DND-41 (cell line): ENCODE results near the gene MEGF11.

Experiments used
- ATAC-seq: fragments of 200-7000 bp; cut with Tn5 transposase; 3 replicates; pipeline ENCODE4 v1.9.1; 2021; ENCODE audit warnings: low read depth; ENCODE audit not compliant: insufficient read depth
- DNase-seq: peaks from one replicate; pipeline ENCODE4 v3.0.0-alpha.2; 2020
- H2AFZ ChIP-seq: 2 replicates; pipeline ENCODE4 v1.6.0; 2012; ENCODE audit warnings: low read depth, low read length
- H3K27ac ChIP-seq: 2 replicates; pipeline ENCODE4 v1.5.1; 2012; ENCODE audit warnings: low read length, inconsistent platforms
- H3K27me3 ChIP-seq: fragments of 200-600 bp; sonication (generic); 2 replicates; pipeline ENCODE4 v1.6.0; 2012; ENCODE audit warnings: low read length, mild to moderate bottlenecking, inconsistent platforms; ENCODE audit not compliant: insufficient read depth, poor library complexity
- H3K36me3 ChIP-seq: 2 replicates; pipeline ENCODE4 v1.5.1; 2012; ENCODE audit warnings: low read length, inconsistent platforms; ENCODE audit not compliant: insufficient read depth
- H3K4me1 ChIP-seq: 2 replicates; pipeline ENCODE4 v1.5.1; 2012; ENCODE audit warnings: mild to moderate bottlenecking, low read length; ENCODE audit not compliant: insufficient read depth
- H3K4me2 ChIP-seq: 2 replicates; pipeline ENCODE4 v1.6.0; 2012; ENCODE audit warnings: mild to moderate bottlenecking, moderate library complexity, low read length, inconsistent platforms; ENCODE audit not compliant: insufficient read depth
- H3K4me3 ChIP-seq, 2 experiments: fragments of 200-600 bp in 1 of 2; shearing (Covaris generic) in 1 of 2; 2 replicates each; pipeline ENCODE4 v1.5.1; 2012 to 2016; ENCODE audit warnings: inconsistent platforms in 2 of 2, low read length in 2 of 2, mild to moderate bottlenecking in 2 of 2, low read depth in 1 of 2, moderate library complexity in 1 of 2
- H3K79me2 ChIP-seq: 2 replicates; pipeline ENCODE4 v1.6.0; 2012; ENCODE audit warnings: low read length, inconsistent platforms; ENCODE audit not compliant: insufficient read depth
- H3K9ac ChIP-seq: 2 replicates; pipeline ENCODE4 v1.6.0; 2012; ENCODE audit warnings: low read depth, mild to moderate bottlenecking, inconsistent platforms, low read length, moderate library complexity
- H3K9me3 ChIP-seq: 2 replicates; pipeline ENCODE4 v1.5.1; 2012; ENCODE audit warnings: low read length, moderate library complexity, mild to moderate bottlenecking, inconsistent platforms; ENCODE audit not compliant: insufficient read depth, severe bottlenecking
- H4K20me1 ChIP-seq: 2 replicates; pipeline ENCODE4 v1.6.0; 2012; ENCODE audit warnings: low read length; ENCODE audit not compliant: insufficient read depth
- CTCF ChIP-seq: IDR thresholded peaks from 2 replicates; pipeline ENCODE4 v1.5.1; 2012; ENCODE audit warnings: borderline replicate concordance, low read length, moderate library complexity, mild to moderate bottlenecking; ENCODE audit not compliant: poor library complexity, severe bottlenecking; ENCODE audit errors: extremely low read depth
- EZH2 ChIP-seq: IDR thresholded peaks from 3 replicates; pipeline ENCODE4 v1.6.1; 2012; ENCODE audit warnings: borderline replicate concordance, low read depth, mild to moderate bottlenecking, moderate library complexity, low read length, inconsistent platforms; ENCODE audit not compliant: severe bottlenecking

The MEGF11 gene

DNA sequence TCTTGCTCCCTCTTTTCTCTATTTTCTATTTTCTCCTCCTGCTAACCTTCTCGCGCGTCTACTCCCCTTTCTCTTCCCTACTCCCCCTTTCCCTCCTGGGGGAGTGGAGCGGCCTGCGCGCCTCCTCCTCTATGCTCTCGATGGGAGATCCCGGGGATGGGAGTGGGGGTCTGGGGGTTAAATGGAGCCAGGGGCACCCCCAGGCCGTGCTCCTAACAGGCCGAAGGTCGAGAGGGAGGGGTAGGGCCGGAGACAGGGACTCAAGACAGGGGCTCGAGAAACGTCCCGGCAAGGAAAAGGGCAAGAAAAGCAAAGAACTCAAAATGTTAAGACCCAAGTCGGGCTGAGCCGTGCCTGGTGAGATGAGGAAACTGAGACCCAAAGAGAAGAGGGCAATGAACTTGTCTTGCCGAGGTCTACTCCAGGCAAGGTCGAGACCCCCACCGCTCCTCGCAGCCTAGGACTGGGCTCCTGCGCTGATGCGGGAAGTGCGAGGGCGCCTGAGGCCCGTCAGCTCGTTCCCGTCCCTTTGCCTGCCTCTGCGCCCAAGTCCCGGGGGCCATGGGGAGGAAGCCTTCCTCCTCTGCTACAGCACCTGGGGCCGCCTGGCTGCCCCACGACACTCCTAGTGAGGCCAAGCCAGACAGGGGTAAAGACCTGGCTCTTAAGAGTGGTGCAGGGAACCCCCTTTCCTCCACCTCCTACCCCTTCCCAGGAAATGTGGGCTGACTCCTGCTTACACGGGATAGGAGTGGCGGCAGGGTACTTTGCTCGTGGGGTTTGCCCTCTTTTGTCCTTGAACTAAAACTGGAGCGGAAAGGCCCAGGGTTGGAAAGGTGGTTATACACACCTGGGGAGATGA lies 770 bp upstream of the MEGF11 start:
- Histone ChIP-seq H3K4me2 (no peak overlapping the region), H3K4me3 (no peak overlapping the region)

GRCh38 chr15:66252685-66253417 lies 699 bp downstream of the MEGF11 start:
- Histone ChIP-seq H3K4me3 (no peak overlapping the region), H3K9me3 (no peaks in the 10 kb centered on the region), H3K36me3 (no peaks in the 10 kb centered on the region), H3K79me2 (no peaks in the 10 kb centered on the region), H2AFZ (no peak overlapping the region), H3K27ac (no peak overlapping the region), H4K20me1 (no peaks in the 10 kb centered on the region), H3K4me2 (no peak overlapping the region), H3K27me3 (peaks cover 30% of the 10 kb centered on the region), H3K4me1 (no peaks in the 10 kb centered on the region), H3K9ac (no peak overlapping the region)
- ATAC-seq (0 out of 3 replicates have a peak, but pooled peaks have one; percentile 14), DNase-seq (no peak)
- TF ChIP-seq CTCF = no peak
- no peak for TF ChIP-seq EZH2

More for the DNA sequence above, 770 bp upstream of the MEGF11 start:
- no peak for TF ChIP-seq EZH2
- TF ChIP-seq CTCF = no peak
- H3K9me3 ChIP-seq = no peaks in the 10 kb centered on the region
- no peaks in the 10 kb centered on the region for H3K36me3 ChIP-seq
- no peak for ATAC-seq
- no peak for DNase-seq
- no peak overlapping the region for H3K27ac ChIP-seq
- H3K9ac ChIP-seq = no peak overlapping the region
- no peaks in the 10 kb centered on the region for H3K79me2 ChIP-seq
- H4K20me1 ChIP-seq = no peaks in the 10 kb centered on the region
- H3K27me3 ChIP-seq = peaks cover 34% of the 10 kb centered on the region
- no peak overlapping the region for H2AFZ ChIP-seq
- no peaks in the 10 kb centered on the region for H3K4me1 ChIP-seq

DNA sequence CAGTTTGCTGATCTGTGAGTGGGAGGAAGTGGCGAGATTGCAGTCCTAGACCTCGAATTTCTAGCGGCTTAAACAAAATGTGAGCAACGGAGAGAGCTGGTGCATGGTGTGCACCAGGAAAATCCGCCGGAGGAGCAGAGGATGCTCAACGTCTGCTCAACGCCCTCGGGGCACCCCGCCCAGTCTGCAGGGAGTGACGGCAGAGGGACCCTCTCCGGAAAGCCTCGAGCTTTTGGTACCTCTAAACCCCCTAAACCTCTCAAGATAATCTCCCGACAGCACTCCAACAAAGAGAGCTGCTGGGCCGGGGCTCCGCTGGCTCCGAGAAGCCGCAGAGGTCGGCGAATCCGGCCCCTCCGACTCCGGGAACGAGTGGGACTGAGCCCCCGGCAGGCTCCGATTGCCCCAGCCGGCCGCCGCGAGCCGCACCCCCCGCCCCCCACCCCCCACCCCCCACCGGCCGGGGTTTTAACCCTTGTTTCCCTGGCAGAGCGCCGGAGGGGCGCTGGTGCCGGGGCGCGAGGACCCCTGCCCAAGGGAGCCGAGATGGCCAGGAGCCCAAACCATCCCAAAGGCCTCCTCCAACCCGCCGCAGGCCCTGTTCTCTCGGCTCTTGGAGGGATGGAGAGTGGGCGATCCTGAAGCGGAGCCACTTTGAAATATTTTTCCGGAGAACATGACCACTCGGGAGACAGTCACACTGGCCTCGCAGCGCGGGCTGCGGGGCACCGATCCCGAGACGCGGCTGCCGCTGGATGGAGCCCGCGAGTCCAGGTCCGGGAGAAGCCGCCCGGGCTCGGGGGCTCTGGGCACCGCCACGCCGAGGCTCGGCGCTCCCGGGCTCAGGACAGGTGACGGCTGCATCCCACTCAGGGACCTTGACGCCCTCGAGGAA lies 1.5 kb downstream of the MEGF11 start:
- Histone ChIP-seq H4K20me1 (no peaks in the 10 kb centered on the region), H3K9ac (no peak overlapping the region), H3K27ac (no peak overlapping the region), H3K27me3 (peaks cover 23% of the 10 kb centered on the region), H2AFZ (no peak overlapping the region), H3K79me2 (no peaks in the 10 kb centered on the region), H3K4me2 (no peak overlapping the region), H3K9me3 (no peaks in the 10 kb centered on the region), H3K4me1 (no peaks in the 10 kb centered on the region), H3K36me3 (no peaks in the 10 kb centered on the region), H3K4me3 (no peak overlapping the region)
- TF ChIP-seq CTCF (no peak), EZH2 (no peak)
- peak; percentile 15 for DNase-seq
- ATAC-seq = peak; percentile 59; the same call in 2 of the 3 replicates
